Mesenchymal stem cell (in vitro differentiated cells and primary cell): ENCODE data around the gene RGS9BP.

Source experiments
- DNase-seq: peaks from one replicate; pipeline ENCODE4 v3.0.0-alpha.2; 2013
- H2AFZ ChIP-seq: one replicate; pipeline ENCODE4 v1.6.1; 2013; ENCODE audit warnings: low read depth, mild to moderate bottlenecking, control low read depth, inconsistent platforms, low read length, moderate library complexity
- H2AK5ac ChIP-seq: 2 replicates; pipeline ENCODE4 v1.6.1; 2013; ENCODE audit warnings: low read length, moderate library complexity, mild to moderate bottlenecking, inconsistent platforms; ENCODE audit not compliant: severe bottlenecking
- H2BK120ac ChIP-seq: one replicate; pipeline ENCODE4 v1.6.1; 2013; ENCODE audit warnings: low read depth, mild to moderate bottlenecking, inconsistent platforms, low read length, moderate library complexity
- H2BK12ac ChIP-seq, 2 experiments: one replicate each; pipeline ENCODE4 v1.6.1; 2013; ENCODE audit warnings: inconsistent platforms in 2 of 2, low read length in 2 of 2, mild to moderate bottlenecking in 2 of 2, moderate library complexity in 2 of 2, control low read depth in 1 of 2
- H2BK15ac ChIP-seq: one replicate; pipeline ENCODE4 v1.6.1; 2013; ENCODE audit warnings: mild to moderate bottlenecking, low read depth, inconsistent platforms; ENCODE audit not compliant: poor library complexity, severe bottlenecking
- H2BK5ac ChIP-seq: 2 replicates; pipeline ENCODE4 v1.6.1; 2013; ENCODE audit warnings: low read depth, mild to moderate bottlenecking, low read length, control low read depth, inconsistent platforms; ENCODE audit not compliant: poor library complexity, severe bottlenecking
- H3K14ac ChIP-seq, 2 experiments: one replicate each; pipeline ENCODE4 v1.6.1; 2013; ENCODE audit warnings: inconsistent platforms in 2 of 2, low read length in 2 of 2, control low read depth in 1 of 2, mild to moderate bottlenecking in 1 of 2, moderate library complexity in 1 of 2
- H3K18ac ChIP-seq, 2 experiments: one replicate each; pipeline ENCODE4 v1.6.1; 2013; ENCODE audit warnings: inconsistent platforms in 2 of 2, low read length in 2 of 2, control low read depth in 1 of 2, low read depth in 1 of 2, mild to moderate bottlenecking in 1 of 2
- H3K23ac ChIP-seq, 2 experiments: one replicate each; pipeline ENCODE4 v1.6.1; 2013; ENCODE audit warnings: inconsistent platforms in 2 of 2, low read length in 2 of 2, mild to moderate bottlenecking in 2 of 2, moderate library complexity in 2 of 2, control low read depth in 1 of 2
- H3K27ac ChIP-seq: 2 replicates; pipeline ENCODE4 v1.5.1; 2013; ENCODE audit warnings: mild to moderate bottlenecking, moderate library complexity, low read length, control low read depth, inconsistent platforms; ENCODE audit not compliant: poor library complexity, severe bottlenecking
- H3K27me3 ChIP-seq, 2 experiments: 2 replicates each; pipeline versions ENCODE4 v1.6.1 to v1.7.0; 2013; ENCODE audit warnings: low read length in 2 of 2, mild to moderate bottlenecking in 2 of 2, moderate library complexity in 2 of 2, control low read depth in 1 of 2, inconsistent platforms in 1 of 2; ENCODE audit not compliant: control insufficient read depth in 1 of 2, insufficient read depth in 1 of 2
- H3K36me3 ChIP-seq, 2 experiments: 2 replicates each; pipeline versions ENCODE4 v1.6.1 to v1.7.0; 2013; ENCODE audit warnings: low read length in 2 of 2, control low read depth in 1 of 2, inconsistent platforms in 1 of 2, low read depth in 1 of 2, mild to moderate bottlenecking in 1 of 2; ENCODE audit not compliant: insufficient read depth in 2 of 2, control insufficient read depth in 1 of 2
- H3K4ac ChIP-seq, 2 experiments: one replicate each; pipeline ENCODE4 v1.6.1; 2013; ENCODE audit warnings: inconsistent platforms in 2 of 2, low read length in 2 of 2, mild to moderate bottlenecking in 2 of 2, moderate library complexity in 2 of 2, control low read depth in 1 of 2, low read depth in 1 of 2
- H3K4me1 ChIP-seq: 2 replicates; pipeline ENCODE4 v1.6.1; 2013; ENCODE audit warnings: low read depth, low read length, control low read depth; ENCODE audit not compliant: control insufficient read depth, insufficient read depth
- H3K4me2 ChIP-seq: 2 replicates; pipeline ENCODE4 v1.6.1; 2013; ENCODE audit warnings: low read length, mild to moderate bottlenecking, inconsistent platforms; ENCODE audit not compliant: poor library complexity, severe bottlenecking
- H3K4me3 ChIP-seq, 2 experiments: 2 replicates each; pipeline versions ENCODE4 v1.5.1 to v1.7.0; 2013; ENCODE audit warnings: low read length in 2 of 2, mild to moderate bottlenecking in 2 of 2, control low read depth in 1 of 2, low read depth in 1 of 2; ENCODE audit not compliant: insufficient read depth in 1 of 2
- H3K79me1 ChIP-seq: replicated peaks from 2 replicates; pipeline ENCODE4 v1.6.1; 2013; ENCODE audit warnings: mild to moderate bottlenecking, control low read depth, low read length, inconsistent platforms; ENCODE audit not compliant: poor library complexity, severe bottlenecking
- H3K9ac ChIP-seq: 2 replicates; pipeline ENCODE4 v1.7.0; 2013; ENCODE audit warnings: mild to moderate bottlenecking, low read length, moderate library complexity
- H3K9me3 ChIP-seq: 2 replicates; pipeline ENCODE4 v1.7.0; 2013; ENCODE audit warnings: mild to moderate bottlenecking, low read length; ENCODE audit not compliant: control insufficient read depth
- H4K8ac ChIP-seq: one replicate; pipeline ENCODE4 v1.6.1; 2013; ENCODE audit warnings: inconsistent platforms, mild to moderate bottlenecking, low read length, moderate library complexity
- H4K91ac ChIP-seq: one replicate; pipeline ENCODE4 v1.6.1; 2013; ENCODE audit warnings: mild to moderate bottlenecking, low read length, inconsistent platforms
- WGBS: methylation state at CpG from one replicate; pipeline ENCODE4 v1.1.7; 2013; ENCODE audit warnings: mixed read lengths; 5-methylcytosine and 5-hydroxymethylcytosine counted together

Gene RGS9BP

DNA sequence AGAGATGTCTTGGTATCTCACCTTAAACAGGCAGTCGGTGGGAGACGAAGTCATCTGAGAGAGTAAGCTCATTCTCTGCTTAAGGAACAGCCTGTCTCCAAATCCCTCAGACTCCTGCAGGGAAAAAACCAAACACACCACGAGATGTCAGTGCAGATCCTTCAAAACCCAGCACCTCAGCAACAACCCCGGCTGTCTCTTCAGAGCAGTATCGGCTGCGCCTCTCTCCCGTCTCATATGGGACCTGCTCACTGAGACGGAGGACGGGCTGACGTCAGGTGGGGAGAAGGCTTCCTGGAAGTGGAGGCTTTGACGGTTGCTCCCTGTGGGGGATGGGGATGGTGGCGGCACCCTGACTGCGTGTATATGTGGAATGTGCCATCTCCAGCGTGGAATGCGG is 44.3 kb upstream of the RGS9BP start:
- no peak overlapping the region for H2AFZ ChIP-seq
- H2BK5ac ChIP-seq = no peak overlapping the region
- 93% methylated on average over 12 of the region's 15 CpGs for WGBS
- no peak overlapping the region for H4K8ac ChIP-seq
- H3K4me2 ChIP-seq = no peak overlapping the region
- peaks cover 18% of the 10 kb centered on the region for H3K79me1 ChIP-seq
- no peaks in the 10 kb centered on the region for H3K9me3 ChIP-seq
- H2BK15ac ChIP-seq = no peak overlapping the region
- no peak for DNase-seq
- H2BK12ac ChIP-seq = no peak overlapping the region
- H3K4ac ChIP-seq = no peak overlapping the region
- peaks cover 57 to 82% of the 10 kb centered on the region in 2 experiments for H3K36me3 ChIP-seq
- no peaks in the 10 kb centered on the region for H3K4me1 ChIP-seq
- H4K91ac ChIP-seq = no peak overlapping the region
- no peak overlapping the region for H3K23ac ChIP-seq
- H3K18ac ChIP-seq = no peak overlapping the region
- H3K14ac ChIP-seq = no peak overlapping the region
- H3K27ac ChIP-seq = no peak overlapping the region
- no peak overlapping the region for H2AK5ac ChIP-seq
- H2BK120ac ChIP-seq = no peak overlapping the region
- no peak overlapping the region for H3K9ac ChIP-seq
- H3K27me3 ChIP-seq = no peaks in the 10 kb centered on the region
- no peak overlapping the region for H3K4me3 ChIP-seq

DNA sequence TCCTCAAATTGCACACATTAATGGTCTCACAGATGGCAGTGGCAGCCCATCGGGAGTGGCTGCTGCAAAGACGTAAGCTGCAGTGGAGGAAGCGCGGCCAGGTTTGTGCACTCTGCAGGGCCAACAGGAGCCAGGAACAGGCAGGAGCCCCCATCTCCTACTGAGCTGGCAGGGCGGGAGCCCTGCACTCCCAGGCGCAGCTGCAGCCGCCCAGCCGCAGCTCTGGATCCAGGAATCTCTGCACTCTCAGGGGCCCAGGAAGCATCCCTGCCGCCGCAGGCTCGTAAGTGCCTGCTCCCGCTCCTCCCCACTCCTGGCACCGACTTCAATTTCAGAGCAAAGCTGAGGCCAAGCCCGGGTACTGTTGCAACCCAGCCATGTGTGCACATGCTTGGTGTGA is 38.2 kb upstream of the RGS9BP start:
- no peak overlapping the region for H3K9ac ChIP-seq
- no peak overlapping the region for H3K18ac ChIP-seq
- H2BK5ac ChIP-seq = no peak overlapping the region
- no peak overlapping the region for H2BK120ac ChIP-seq
- no peak overlapping the region for H3K4ac ChIP-seq
- no peak overlapping the region for H2BK15ac ChIP-seq
- no peak overlapping the region for H4K91ac ChIP-seq
- no peak overlapping the region for H2AFZ ChIP-seq
- H3K79me1 ChIP-seq = peaks cover 13% of the 10 kb centered on the region
- H3K4me3 ChIP-seq = no peak overlapping the region
- no peak overlapping the region for H3K4me2 ChIP-seq
- H3K23ac ChIP-seq = no peak overlapping the region
- H3K27ac ChIP-seq = no peak overlapping the region
- H3K36me3 ChIP-seq = peaks cover 65 to 87% of the 10 kb centered on the region in 2 experiments
- H3K9me3 ChIP-seq = no peaks in the 10 kb centered on the region
- no peaks in the 10 kb centered on the region for H3K4me1 ChIP-seq
- 90% methylated on average over 14 of the region's 14 CpGs for WGBS
- no peak overlapping the region for H2BK12ac ChIP-seq
- H3K14ac ChIP-seq = no peak overlapping the region
- no peaks in the 10 kb centered on the region for H3K27me3 ChIP-seq
- DNase-seq = no peak
- no peak overlapping the region for H4K8ac ChIP-seq
- H2AK5ac ChIP-seq = no peak overlapping the region

DNA sequence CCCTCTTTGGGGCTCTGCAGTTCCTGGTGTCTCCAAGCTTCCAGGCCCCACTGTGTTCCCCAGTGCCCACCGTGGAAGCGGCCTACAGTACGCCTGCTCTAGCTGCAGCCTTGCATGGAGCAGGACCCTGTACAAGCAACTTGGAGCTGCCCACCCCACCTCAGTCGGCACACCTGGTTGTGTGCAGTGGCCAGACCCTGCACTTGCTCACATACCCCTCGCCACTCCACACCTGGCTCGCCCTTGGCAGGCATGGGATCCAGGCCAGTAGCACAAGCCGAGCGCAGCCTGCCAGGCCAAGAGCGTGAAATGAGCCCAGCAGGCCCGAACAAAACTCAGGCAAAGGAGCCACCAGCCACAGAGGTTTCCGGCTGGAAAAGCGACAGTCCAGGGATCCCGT is 37.0 kb upstream of the RGS9BP start:
- Histone ChIP-seq H3K4ac (no peak overlapping the region), H3K79me1 (peaks cover 15% of the 10 kb centered on the region)
- 98% methylated on average over 11 of the region's 13 CpGs for WGBS

GRCh38 chr19:32642771-32643170 is 32.9 kb upstream of the RGS9BP start:
- no peak overlapping the region for H4K91ac ChIP-seq
- H3K14ac ChIP-seq = no peak overlapping the region
- WGBS = 100% methylated on average over 11 of the region's 12 CpGs
- no peak overlapping the region for H2BK5ac ChIP-seq
- no peak overlapping the region for H3K4ac ChIP-seq
- no peak overlapping the region for H3K27ac ChIP-seq
- peaks cover 70 to 83% of the 10 kb centered on the region in 2 experiments for H3K36me3 ChIP-seq
- no peaks in the 10 kb centered on the region for H3K9me3 ChIP-seq
- H2BK12ac ChIP-seq = no peak overlapping the region
- H3K79me1 ChIP-seq = peaks cover 20% of the 10 kb centered on the region
- no peaks in the 10 kb centered on the region for H3K27me3 ChIP-seq
- no peak overlapping the region for H2BK120ac ChIP-seq
- no peak overlapping the region for H2BK15ac ChIP-seq
- H3K4me1 ChIP-seq = no peaks in the 10 kb centered on the region
- no peak overlapping the region for H2AK5ac ChIP-seq
- H3K4me3 ChIP-seq = no peak overlapping the region
- no peak overlapping the region for H2AFZ ChIP-seq
- H4K8ac ChIP-seq = no peak overlapping the region
- H3K18ac ChIP-seq = no peak overlapping the region
- no peak overlapping the region for H3K4me2 ChIP-seq
- H3K23ac ChIP-seq = no peak overlapping the region
- no peak overlapping the region for H3K9ac ChIP-seq
- DNase-seq = no peak

More for the DNA sequence above, 37.0 kb upstream of the RGS9BP start:
- Histone ChIP-seq H3K9me3 (no peaks in the 10 kb centered on the region), H4K8ac (no peak overlapping the region), H2BK5ac (no peak overlapping the region), H2AK5ac (no peak overlapping the region), H3K23ac (no peak overlapping the region), H3K9ac (no peak overlapping the region), H2AFZ (no peak overlapping the region), H3K4me2 (no peak overlapping the region), H3K14ac (no peak overlapping the region), H3K4me3 (no peak overlapping the region), H3K18ac (no peak overlapping the region), H2BK120ac (no peak overlapping the region), H4K91ac (no peak overlapping the region), H2BK12ac (no peak overlapping the region), H3K27ac (no peak overlapping the region), H3K27me3 (no peaks in the 10 kb centered on the region), H3K4me1 (no peaks in the 10 kb centered on the region), H3K36me3 (peaks cover 72 to 87% of the 10 kb centered on the region in 2 experiments), H2BK15ac (no peak overlapping the region)
- no peak for DNase-seq
